GM21717 (cell line): ENCODE measurements around the gene CCR6.
"Not testable (repeated sequence)": the region's sequence is repeated elsewhere in the genome, so short reads cannot be mapped to it uniquely, and the experiment has no call there.

Source experiments
- ATAC-seq: cut with Tn5 transposase; IDR thresholded peaks from one replicate; pipeline ENCODE4 v1.9.1; 2021; ENCODE audit warnings: mild to moderate bottlenecking, moderate library complexity; ENCODE audit not compliant: unreplicated experiment

Gene CCR6

GRCh38 chr6:167165858-167166471 lies 43.1 kb downstream of the CCR6 start:
- ATAC-seq: no peak

- not testable (repeated sequence) for ATAC-seq
Measured at GRCh38 chr6:167167699-167168098, 44.8 kb downstream of the CCR6 start.

GRCh38 chr6:167168296-167168695 lies 45.4 kb downstream of the CCR6 start:
- ATAC-seq: not testable (repeated sequence)

- ATAC-seq: not testable (repeated sequence)
Measured at GRCh38 chr6:167169867-167170266, 47.0 kb downstream of the CCR6 start.

- not testable (repeated sequence) for ATAC-seq
Measured at GRCh38 chr6:167171300-167171699, 48.4 kb downstream of the CCR6 start.

- ATAC-seq: not testable (repeated sequence)
Measured at GRCh38 chr6:167172011-167172410, 49.1 kb downstream of the CCR6 start.

- not testable (repeated sequence) for ATAC-seq
Measured at GRCh38 chr6:167177271-167177670, 54.4 kb downstream of the CCR6 start.

- not testable (repeated sequence) for ATAC-seq
Measured at GRCh38 chr6:167178896-167179655, 56.2 kb downstream of the CCR6 start.

- not testable (repeated sequence) for ATAC-seq
Measured at GRCh38 chr6:167180086-167180485, 57.2 kb downstream of the CCR6 start.

GRCh38 chr6:167181351-167181750 lies 58.5 kb downstream of the CCR6 start:
- ATAC-seq: not testable (repeated sequence)

GRCh38 chr6:167182913-167183314 lies 60.0 kb downstream of the CCR6 start:
- ATAC-seq: peak; percentile 76

- ATAC-seq: not testable (repeated sequence)
Measured at GRCh38 chr6:167185101-167185500, 62.2 kb downstream of the CCR6 start.

- ATAC-seq: not testable (repeated sequence)
Measured at GRCh38 chr6:167187275-167187674, 64.4 kb downstream of the CCR6 start.
